ENCODE measurements around the gene ULBP1. TPM values are rescaled to one million over a fixed set of nuclear protein-coding genes. Genes with fewer than 3 reads are reported as not detected.

ULBP1 gene
- total RNA-seq, 1 experiment from 2014 or later, result 1.6 TPM

GRCh38 chr6:150006961-150007464 is 43.3 kb downstream of the ULBP1 start:
- H2BK12ac ChIP-seq (ENCODE audit: insufficient read length, low read depth, low read length), result no peak overlapping the region
- no peak overlapping the region for H2AFZ ChIP-seq (ENCODE audit: low read length)
- H3K4me3 Mint-ChIP-seq, result peak overlapping the region in 1 of 2 experiments; percentile 25; a peak in 2 of 5 replicates
- H3K9ac ChIP-seq (ENCODE audit: extremely low read depth, insufficient read length, low read length), result no peak overlapping the region
- H3K27ac ChIP-seq (ENCODE audit: insufficient read length, low read depth, low read length), result no peak overlapping the region
- H3K18ac ChIP-seq (ENCODE audit: insufficient read length, low read depth, low read length), result no peak overlapping the region
- H2AK5ac ChIP-seq (ENCODE audit: insufficient read length, low read length), result no peak overlapping the region
- peaks cover 76% of the 10 kb centered on the region for H3K27me3 Mint-ChIP-seq (ENCODE audit: low read depth)
- WGBS (ENCODE audit: extremely low coverage, insufficient read length, low lambda C conversion rate), result no CpG with 5 or more reads among the region's 7 CpGs
- H4K91ac ChIP-seq (ENCODE audit: insufficient read length, low read depth, low read length), result no peak overlapping the region
- H3K36me3 Mint-ChIP-seq (ENCODE audit: insufficient read depth in 1 of 3, low read depth in 3 of 3), result no peaks in the 10 kb centered on the region
- peaks cover 0 to 2% of the 10 kb centered on the region in 2 experiments; a peak in 3 of 5 replicates for H3K9me3 Mint-ChIP-seq
- no peak overlapping the region for H3K56ac ChIP-seq (ENCODE audit: insufficient read length, low read depth, low read length)
- H4K5ac ChIP-seq (ENCODE audit: insufficient read length, low read depth, low read length), result no peak overlapping the region
- H3K4ac ChIP-seq (ENCODE audit: low read depth, low read length), result no peak overlapping the region
- no peak overlapping the region for H4K8ac ChIP-seq (replicated peaks; ENCODE audit: insufficient read length, low read depth, low read length)
- peaks cover 28% of the 10 kb centered on the region for H3K27me3 ChIP-seq (ENCODE audit: insufficient read depth, low read length)
- no peak overlapping the region for H2BK120ac ChIP-seq (ENCODE audit: low read depth, low read length, poor library complexity, severe bottlenecking)
- no peak overlapping the region for H2BK5ac ChIP-seq (ENCODE audit: insufficient read length, low read length)
- peak; percentile 72 for TF ChIP-seq CTCF (conservative IDR thresholded peaks at IDR 0.05)
- no peaks in the 10 kb centered on the region for H3K79me2 ChIP-seq (ENCODE audit: insufficient read depth, low read length)
- H3K27ac Mint-ChIP-seq, result no peak overlapping the region
- no peaks in the 10 kb centered on the region for H3K79me1 ChIP-seq (ENCODE audit: insufficient read depth, low read depth, low read length, poor library complexity, severe bottlenecking)
- no peaks in the 10 kb centered on the region for H4K20me1 ChIP-seq (ENCODE audit: control insufficient read depth, insufficient read depth, insufficient read length)
- H3K4me2 ChIP-seq (ENCODE audit: insufficient read depth, insufficient read length, low read length), result no peak overlapping the region
- no peak for DNase-seq
- H3K4me1 ChIP-seq (ENCODE audit: insufficient read depth, low read length), result no peaks in the 10 kb centered on the region
- no peaks in the 10 kb centered on the region for H3K9me3 ChIP-seq (ENCODE audit: control insufficient read depth, low read depth, low read length)
- no peak overlapping the region for H3K23ac ChIP-seq (ENCODE audit: insufficient read length, low read depth, low read length)
- H2BK15ac ChIP-seq (ENCODE audit: low read depth, low read length), result no peak overlapping the region
- H2BK20ac ChIP-seq (ENCODE audit: low read depth, low read length, poor library complexity, severe bottlenecking), result no peak overlapping the region
- no peak overlapping the region for H3K14ac ChIP-seq (ENCODE audit: insufficient read depth, low read length)
- no peak overlapping the region for H3T11ph ChIP-seq (ENCODE audit: low read length)
- H3K23me2 ChIP-seq (ENCODE audit: insufficient read length, low read depth, low read length, poor library complexity, severe bottlenecking), result peaks cover 5% of the 10 kb centered on the region
- peaks cover 7 to 8% of the 10 kb centered on the region in 2 experiments for H3K4me1 Mint-ChIP-seq

All from H9 (cell line).